Left forelimb (tissue), 1 donor: Measurements from ENCODE around the gene TRIM13.
"Not testable (repeated sequence)": the region's sequence is repeated elsewhere in the genome, so short reads cannot be mapped to it uniquely, and the experiment has no call there.

Experiments used
- DNase-seq: peaks from one replicate; pipeline ENCODE4 v3.0.0-alpha.2; 2018; ENCODE audit warnings: low spot score

Gene TRIM13

DNA sequence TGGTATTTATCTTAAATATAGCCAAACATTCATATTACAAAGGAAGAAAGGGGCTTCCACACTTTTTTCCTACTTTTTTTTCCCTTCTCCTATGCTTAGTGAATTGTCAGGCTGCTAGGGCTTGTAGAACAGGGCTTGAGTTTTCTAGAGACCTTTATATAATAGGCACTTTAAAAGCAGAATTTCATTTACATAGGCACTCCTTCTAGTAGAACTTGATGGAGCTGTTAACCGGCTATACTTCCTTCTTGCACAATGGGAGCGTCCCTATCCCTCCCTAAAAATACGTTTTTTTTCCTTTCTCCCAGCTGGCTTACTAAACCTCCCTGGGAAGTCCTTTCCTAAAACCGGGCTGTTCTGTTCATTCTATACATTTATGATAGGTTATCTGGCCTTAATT lies 1.1 kb downstream of the TRIM13 start:
- no peak for DNase-seq

DNA sequence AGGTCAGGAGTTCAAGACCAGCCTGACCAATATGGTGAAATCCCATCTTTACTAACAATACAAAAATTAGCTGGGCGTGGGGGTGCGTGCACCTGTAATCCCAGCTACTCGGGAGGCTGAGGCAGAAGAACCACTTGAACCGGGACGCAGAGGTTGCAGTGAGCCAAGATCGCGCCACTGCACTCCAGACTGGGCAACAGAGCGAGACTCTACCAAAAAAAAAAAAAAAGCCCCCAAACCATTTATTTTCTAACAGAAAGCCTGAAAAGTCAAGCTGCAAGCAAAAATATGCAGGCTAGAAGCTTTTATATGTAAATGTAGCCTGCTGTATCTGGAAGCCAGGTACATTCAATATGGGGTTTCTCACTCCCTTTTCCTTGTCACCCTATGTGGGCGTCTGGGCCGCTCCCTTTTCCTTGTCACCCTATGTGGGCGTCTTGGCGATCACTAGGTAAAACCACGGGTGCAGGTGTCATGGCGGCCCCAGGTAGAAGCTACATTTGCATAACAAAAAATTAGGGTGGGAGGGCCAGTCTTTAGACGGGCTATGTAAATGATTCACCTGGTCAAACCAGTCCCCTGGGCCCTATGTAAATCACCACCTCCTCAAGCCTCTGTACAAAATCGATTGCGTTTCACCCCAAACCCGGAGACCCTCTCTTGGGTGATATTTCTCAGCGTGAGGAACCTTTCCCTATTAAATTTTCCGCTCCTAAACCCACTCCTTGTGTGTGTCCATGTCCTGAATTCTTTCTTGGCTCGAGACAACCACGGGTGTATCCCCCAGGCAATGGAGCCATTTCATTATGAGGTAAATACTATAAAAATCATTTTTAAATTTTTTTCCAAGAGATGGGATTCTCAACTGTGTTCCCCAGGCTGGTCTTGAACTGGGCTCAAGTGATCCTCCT lies 2.1 kb downstream of the TRIM13 start:
- DNase-seq: no peak

DNA sequence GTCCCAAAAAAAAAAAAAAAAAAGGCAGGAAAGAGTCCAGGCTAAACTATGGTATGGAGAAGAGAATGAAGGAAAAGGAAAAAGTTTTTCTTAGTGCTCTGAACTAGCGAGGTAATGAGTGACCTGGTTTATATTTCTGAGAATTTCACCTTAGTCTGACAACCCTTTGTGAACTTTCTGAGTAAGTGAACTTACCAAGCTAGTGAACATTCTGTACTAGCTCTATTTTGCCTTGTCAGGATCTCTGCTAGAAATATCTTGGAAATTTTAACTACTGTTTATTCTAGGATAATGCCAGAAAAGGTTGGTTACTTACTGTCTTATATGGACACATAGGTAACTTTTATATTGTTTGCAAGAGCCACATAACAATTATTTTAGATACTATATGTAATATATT lies 4.4 kb downstream of the TRIM13 start:
- DNase-seq: no peak

DNA sequence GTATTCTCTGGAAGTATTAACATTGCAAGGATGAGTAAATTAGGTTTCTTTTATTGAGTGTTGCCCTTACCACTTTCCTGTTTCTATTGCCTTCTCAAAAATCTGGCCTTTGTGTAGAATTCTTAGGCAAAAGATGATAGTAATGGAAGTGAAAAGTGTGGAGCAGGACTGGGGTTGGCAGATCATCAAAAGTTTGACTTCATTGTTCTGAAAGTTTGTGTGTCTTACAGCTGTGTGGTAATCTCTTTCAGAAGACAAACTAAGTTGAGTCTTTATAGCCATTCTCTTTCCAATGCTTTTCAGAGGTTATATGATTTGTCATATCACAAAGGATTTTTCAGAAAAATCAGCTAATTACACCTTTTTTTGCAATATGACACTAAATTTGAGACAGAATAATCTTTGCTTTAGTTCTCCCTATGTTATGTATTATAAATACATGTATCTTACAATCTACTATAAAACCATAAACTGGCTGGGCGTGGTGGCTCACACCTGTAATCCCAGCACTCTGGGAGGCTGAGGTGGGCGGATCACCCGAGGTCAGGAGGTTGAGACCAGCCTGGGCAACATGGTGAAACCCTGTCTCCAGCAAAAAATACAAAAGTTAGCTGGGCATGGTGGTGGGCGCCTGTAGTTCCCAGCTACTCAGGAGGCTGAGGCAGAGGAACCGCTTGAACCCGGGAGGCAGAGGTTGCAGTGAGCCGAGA lies 9.7 kb downstream of the TRIM13 start:
- DNase-seq: no peak

DNA sequence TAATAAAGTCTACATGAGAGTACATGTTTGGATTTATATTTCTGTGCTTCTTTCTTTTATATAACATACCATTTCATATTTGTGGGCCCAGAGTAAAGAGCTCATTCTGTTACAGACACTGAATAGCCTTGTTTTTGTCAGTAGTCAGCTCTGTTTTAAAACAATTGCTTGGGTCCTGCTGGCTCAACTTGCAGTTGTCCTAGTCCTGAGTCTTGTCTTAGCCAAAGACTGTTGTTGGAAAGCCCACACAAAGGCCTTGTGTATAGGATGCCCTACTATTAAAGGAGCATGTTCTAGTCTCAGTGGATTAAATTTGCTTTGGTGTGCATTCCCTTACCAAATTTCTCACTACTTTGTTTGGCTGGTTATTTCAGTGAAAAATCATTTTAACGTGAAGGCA lies 14.6 kb downstream of the TRIM13 start:
- DNase-seq: no peak

DNA sequence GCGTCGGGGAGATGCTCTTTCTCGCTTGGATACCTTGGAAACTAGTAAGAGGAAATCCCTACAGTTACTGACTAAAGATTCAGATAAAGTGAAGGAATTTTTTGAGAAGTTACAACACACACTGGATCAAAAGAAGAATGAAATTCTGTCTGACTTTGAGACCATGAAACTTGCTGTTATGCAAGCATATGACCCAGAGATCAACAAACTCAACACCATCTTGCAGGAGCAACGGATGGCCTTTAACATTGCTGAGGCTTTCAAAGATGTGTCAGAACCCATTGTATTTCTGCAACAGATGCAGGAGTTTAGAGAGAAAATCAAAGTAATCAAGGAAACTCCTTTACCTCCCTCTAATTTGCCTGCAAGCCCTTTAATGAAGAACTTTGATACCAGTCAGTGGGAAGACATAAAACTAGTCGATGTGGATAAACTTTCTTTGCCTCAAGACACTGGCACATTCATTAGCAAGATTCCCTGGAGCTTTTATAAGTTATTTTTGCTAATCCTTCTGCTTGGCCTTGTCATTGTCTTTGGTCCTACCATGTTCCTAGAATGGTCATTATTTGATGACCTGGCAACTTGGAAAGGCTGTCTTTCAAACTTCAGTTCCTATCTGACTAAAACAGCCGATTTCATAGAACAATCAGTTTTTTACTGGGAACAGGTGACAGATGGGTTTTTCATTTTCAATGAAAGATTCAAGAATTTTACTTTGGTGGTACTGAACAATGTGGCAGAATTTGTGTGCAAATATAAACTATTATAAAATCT lies 15.7 kb downstream of the TRIM13 start:
- DNase-seq: no peak

DNA sequence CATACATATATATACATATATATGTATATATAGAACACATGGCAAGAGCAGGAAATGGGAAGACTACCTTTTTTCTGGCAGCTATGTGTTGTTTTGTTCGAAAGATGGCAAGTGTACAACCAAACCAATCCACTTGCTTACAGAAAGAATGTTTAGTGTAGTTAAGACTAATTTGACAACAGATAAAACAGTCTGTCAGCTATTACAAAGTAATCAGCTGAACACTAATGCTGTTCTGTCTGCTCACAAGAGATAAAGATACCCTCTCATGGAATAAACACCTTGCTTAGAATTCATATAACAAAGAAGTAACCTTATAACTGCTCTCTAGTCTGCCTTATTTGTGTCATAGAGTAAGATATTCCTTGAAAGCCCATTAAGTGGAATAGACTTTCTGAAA lies 17.5 kb downstream of the TRIM13 start:
- no peak for DNase-seq

DNA sequence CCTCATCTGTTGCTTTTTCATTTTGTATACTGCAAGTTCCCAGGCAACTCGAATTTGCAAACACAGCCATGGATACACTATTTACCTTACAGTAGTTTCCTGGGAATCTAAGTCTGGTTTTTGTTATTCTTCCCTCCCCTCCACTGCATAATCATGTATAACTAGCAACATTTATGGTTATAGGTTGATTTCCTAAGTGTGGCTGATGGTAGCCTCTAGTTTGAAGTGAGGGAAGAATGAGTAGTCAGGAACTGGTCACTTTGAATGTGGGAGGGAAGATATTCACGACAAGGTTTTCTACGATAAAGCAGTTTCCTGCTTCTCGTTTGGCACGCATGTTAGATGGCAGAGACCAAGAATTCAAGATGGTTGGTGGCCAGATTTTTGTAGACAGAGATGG lies 18.4 kb downstream of the TRIM13 start, which contains the start of gene KCNRG:
Gene KCNRG, plus strand, starts transcription at position 187 of the 400 bp plus-strand sequence. Its CDS starts 50 bp downstream, at position 237.
- DNase-seq: no peak

DNA sequence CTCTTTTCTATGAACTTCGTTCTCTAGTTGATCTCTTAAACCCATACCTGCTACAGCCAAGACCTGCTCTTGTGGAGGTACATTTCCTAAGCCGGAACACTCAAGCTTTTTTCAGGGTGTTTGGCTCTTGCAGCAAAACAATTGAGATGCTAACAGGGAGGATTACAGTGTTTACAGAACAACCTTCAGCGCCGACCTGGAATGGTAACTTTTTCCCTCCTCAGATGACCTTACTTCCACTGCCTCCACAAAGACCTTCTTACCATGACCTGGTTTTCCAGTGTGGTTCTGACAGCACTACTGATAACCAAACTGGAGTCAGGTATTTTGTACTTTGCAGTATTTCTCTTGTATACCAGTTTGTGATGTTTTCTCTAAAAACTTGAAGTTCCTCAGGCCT lies 18.9 kb downstream of the TRIM13 start:
- no peak for DNase-seq

DNA sequence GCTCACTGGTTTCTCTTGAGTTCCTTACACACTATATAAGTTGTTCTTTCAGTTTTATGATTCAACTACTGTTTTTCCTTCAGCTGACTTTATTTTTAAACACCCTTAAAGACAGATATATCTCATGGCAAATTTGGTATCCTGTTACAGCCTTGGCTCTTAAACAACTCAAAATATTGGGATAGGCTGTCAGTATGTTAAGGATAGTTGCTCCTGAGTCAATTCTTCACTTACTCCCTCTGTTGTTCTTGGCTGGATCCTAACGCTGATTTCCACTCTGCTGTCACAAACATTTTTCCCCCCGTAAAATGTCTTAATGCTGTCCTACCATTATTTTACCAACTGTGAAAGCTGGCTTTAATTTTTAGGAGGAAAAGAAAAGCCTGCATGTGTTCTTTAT lies 19.6 kb downstream of the TRIM13 start:
- no peak for DNase-seq

DNA sequence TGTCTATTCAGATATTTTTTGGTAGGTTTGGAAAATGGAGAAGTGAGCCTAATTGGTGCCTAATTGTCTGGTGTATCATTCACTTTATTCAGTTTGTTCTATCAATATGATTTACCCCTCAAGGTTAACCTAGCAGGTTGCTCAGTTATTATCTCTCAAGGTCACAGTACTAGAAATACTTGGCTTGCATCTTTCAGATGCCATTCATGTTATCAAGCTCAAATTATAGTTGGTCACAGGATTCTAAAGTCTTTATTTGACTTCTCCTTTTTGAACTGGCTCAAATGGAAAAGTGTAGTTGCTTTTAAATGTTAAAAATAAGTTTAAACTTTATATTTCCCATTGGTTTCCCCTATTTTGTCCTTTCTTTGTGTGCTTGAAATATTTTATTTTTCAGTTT lies 21.0 kb downstream of the TRIM13 start:
- DNase-seq: no peak

DNA sequence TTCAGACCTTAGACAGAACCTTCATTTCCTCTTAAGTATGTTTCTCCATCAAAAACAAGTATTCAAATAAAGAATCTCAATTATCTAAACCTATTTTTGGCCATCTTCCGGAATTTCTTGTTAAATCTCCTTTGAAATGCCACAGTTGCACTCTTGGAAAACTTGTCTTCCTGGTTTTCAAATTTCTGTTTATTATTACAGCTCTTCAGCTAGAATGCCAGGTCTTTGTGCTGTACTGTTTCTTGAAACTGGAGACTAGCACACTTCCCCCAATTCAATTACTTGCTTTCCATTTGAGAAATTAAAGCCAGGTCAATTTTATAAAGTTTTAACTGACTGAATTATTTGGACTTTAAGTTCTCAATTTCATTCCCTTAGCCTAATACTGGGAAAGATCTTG lies 28.6 kb downstream of the TRIM13 start:
- DNase-seq: no peak

DNA sequence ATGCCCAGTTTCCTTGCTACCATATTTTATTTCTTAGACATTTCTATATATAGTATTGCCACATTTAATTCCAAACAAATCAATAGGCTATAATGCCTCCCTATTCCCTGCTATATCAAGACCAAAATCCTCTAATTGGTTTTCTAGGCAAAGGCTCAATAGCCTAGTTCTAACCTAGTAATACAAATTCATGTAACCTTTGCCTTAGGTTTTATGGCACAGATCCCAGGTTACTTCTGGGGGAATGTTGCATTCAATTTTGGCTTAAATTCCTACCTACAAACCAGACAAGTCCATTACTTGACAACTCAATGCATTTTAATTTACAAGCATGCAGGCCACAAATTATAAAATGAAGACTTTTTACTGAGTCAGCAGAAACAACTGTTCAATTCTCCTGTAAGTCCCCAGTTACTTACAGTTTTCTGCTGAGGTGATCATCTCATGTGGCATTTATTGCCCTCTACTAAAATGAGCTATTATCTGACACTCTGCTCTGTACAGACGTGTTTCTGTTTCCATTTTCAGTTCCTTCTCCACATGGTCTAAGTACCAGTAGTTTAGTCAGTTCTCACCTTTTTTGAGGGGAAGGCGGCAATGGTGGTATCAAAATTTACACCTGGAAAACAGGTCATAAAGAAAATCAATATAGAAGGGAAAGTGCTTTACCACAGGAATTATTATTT lies 30.1 kb downstream of the TRIM13 start:
- DNase-seq: no peak

DNA sequence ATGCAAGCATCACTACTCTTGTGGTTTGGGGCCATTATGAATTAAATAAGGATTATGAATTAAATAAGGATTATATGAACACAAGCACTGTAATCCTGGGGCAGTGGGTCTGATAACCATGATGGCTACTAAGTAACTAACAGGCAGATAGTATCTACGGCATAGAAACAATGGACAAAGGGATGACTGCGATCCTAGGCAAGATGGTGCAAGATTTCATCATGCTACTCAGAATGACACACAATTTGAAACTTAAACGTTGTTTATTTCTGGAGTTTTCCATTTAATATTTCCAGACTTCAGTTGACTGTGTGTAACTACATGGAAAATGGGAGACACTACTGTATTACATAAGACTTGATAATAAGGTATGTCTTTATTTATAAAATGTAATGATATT lies 33.5 kb downstream of the TRIM13 start:
- no peak for DNase-seq

DNA sequence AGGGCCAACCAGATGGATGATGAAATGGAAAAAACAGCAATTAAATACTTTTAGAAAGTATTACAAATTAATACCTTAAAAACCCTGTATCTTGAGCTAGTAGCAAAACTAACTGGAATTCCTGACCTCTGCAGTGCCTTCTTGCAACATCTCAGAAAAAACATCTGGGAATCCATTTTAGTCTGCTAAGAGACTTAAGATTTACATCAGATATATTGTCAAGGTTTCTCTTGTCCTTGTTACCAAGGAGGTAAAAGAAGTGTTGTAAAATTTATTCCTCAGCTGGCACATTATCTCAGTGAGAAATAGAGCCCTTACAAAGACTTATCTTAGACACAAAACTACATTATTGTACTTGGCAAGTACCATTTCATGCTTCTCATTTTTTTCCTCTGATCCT lies 36.9 kb downstream of the TRIM13 start:
- DNase-seq: no peak

DNA sequence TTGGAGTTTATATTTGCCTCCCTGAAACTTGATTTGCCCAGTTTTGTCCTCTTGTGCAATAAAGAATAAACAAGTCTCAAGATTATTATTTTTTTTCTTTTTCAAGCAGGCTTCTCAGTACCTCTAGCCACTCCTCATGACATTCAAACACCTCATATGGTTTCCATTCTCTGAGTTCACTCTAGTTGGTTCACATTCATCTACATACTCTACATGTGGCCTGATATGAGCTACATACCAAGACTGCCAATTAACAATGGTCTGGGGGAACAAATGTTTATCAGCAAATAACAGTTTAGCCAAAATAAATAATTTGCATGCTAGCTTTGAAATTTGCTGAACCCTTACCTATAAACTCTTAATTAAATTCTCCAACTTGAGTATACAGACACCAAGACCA lies 40.9 kb downstream of the TRIM13 start:
- DNase-seq: no peak

DNA sequence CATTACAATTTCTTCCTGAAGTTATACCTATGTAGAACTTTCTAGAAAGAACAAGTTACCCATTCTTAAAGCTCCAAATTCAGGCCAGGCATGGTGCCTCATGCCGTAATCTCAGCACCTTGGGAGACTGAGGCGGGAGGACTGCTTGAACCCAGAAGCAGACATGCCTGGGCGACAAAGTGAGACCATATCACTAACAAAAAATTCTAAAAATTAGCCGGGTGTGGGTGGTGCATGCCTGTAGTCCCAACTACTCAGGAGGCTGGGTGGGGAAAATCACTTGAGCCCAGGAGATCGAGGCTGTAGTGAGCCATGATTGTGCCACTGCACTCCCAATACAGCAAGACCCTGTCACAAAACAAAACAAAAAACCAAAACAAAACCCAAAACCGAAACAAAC lies 41.4 kb downstream of the TRIM13 start:
- DNase-seq: no peak

DNA sequence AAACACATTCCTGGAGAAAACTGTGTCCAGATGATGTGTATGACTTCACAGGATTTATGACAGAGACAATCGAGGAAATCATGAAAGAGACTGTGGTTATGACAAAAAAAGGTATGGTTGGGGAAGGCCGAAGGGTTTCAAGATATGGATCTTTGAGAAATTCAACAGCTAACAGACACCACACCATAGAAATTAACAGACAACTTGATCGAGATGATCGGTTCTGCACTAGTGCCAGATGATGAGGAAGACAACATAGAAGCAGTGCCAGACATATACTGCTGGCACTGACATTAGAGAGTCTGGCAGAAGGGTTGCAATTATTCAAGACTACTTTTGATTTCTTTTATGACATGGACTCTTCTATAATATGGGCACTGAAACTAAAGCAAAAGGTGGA lies 55.6 kb downstream of the TRIM13 start:
- DNase-seq: no peak

DNA sequence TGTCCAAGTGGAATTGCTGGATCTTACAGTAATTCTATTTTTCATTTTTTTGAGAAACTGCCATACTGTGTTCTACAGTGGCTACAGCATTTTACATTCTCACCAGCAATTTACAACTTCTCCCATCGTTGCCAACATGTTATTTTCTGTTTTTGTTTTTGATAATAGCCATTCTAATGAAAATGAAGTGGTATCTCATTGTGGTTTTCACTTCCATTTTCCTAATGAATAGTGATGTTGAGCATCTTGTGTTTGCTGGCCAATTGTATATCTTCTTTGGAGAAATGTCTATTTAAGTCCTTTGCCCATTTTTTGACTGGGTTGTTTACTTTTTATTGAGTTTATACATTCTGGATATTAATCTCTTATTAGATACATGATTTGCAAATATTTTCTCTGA lies 57.0 kb downstream of the TRIM13 start:
- DNase-seq: no peak

DNA sequence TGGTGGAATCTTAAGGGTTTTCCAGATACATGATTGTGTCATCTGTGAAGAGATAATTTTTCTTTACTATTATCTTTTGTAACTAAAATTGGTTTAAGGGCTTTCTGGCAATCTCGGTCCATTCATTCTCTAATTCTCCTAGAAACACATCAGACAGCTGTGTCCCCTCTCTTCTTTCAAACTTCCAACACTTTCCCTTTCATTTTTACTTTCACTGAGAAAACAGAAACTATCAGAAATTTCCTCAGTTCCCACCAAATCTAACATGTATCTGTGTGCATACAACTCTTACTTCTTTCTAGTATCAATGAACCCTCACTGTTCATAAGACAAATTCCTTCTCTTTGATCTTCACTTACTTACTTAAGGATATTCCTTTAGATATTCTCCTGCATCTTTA lies 58.6 kb downstream of the TRIM13 start:
- DNase-seq: no peak

DNA sequence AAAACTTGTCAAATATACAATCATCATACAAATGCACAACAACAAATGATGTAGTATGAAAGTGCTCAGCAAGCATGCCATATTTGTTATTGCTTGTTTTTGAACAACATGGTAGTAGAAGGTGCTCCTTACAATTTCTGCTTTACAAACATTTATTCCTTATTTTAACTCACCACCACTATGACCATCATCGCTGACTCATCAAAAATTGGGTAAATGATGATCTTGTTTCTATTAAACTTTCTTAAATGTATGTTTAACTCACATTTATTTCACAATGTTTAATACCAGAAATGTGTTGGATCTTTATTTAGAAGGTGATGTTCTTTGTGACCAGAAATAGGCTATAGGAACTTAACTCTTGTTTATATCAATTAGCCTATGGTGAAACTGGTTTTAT lies 63.9 kb downstream of the TRIM13 start:
- DNase-seq: no peak

DNA sequence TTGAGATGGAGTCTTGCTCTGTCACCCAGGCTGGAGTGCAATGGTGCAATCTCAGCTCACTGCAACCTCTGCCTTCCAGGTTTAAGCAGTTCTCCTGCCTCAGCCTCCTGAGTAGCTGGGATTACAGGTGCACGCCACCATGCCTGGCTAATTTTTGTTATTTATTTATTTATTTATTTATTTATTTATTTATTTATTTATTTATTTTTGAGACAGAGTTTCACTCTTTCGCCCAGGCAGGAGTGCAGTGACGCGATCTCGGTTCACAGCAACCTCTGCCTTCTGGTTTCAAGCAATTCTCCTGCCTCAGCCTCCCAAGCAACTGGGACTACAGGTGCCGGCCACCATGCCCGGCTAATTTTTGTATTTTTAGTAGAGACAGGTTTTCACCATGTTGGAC lies 65.5 kb downstream of the TRIM13 start:
- DNase-seq: not testable (repeated sequence)
